Measurements from ENCODE around the gene CFTR. TPM values are rescaled to one million over a fixed set of nuclear protein-coding genes. Genes with fewer than 3 reads are reported as not detected.

Gene CFTR
- total and polyA plus RNA-seq, 5 experiments from 2014 or later: not detected

GRCh38 chr7:117564627-117565026 is 84.8 kb downstream of the CFTR start:
- DNase-seq: no peak
- no peak overlapping the region for H3K27ac Mint-ChIP-seq
- no peak overlapping the region for H3K4me3 Mint-ChIP-seq
- H3K27me3 Mint-ChIP-seq: no peaks in the 10 kb centered on the region
- no peaks in the 10 kb centered on the region for H3K4me1 Mint-ChIP-seq
- no peaks in the 10 kb centered on the region for H3K36me3 Mint-ChIP-seq
- ATAC-seq: no peak
- POLR2A ChIA-PET: no interaction called here
- no peaks in the 10 kb centered on the region for H3K9me3 Mint-ChIP-seq

- DNase-seq (no peak), ATAC-seq (no peak)
- H3K27me3 Mint-ChIP-seq: no peaks in the 10 kb centered on the region
- no peaks in the 10 kb centered on the region for H3K36me3 Mint-ChIP-seq
- H3K27ac Mint-ChIP-seq: no peak overlapping the region
- no peak overlapping the region for H3K4me3 Mint-ChIP-seq
- POLR2A ChIA-PET: no interaction called here
- no peaks in the 10 kb centered on the region for H3K4me1 Mint-ChIP-seq
- no peaks in the 10 kb centered on the region for H3K9me3 Mint-ChIP-seq
Observed at GRCh38 chr7:117565226-117565625, 85.4 kb downstream of the CFTR start.

- DNase-seq: no peak
- no peaks in the 10 kb centered on the region for H3K4me1 Mint-ChIP-seq
- POLR2A ChIA-PET: no interaction called here
- no peak overlapping the region for H3K4me3 Mint-ChIP-seq
- no peak for ATAC-seq
- no peak overlapping the region for H3K27ac Mint-ChIP-seq
- no peaks in the 10 kb centered on the region for H3K36me3 Mint-ChIP-seq
- H3K9me3 Mint-ChIP-seq: no peaks in the 10 kb centered on the region
- H3K27me3 Mint-ChIP-seq: peaks cover 0 to 2% (median 0%) of the 10 kb centered on the region in 5 donors
Observed at GRCh38 chr7:117567781-117568180, 88.0 kb downstream of the CFTR start.

DNA sequence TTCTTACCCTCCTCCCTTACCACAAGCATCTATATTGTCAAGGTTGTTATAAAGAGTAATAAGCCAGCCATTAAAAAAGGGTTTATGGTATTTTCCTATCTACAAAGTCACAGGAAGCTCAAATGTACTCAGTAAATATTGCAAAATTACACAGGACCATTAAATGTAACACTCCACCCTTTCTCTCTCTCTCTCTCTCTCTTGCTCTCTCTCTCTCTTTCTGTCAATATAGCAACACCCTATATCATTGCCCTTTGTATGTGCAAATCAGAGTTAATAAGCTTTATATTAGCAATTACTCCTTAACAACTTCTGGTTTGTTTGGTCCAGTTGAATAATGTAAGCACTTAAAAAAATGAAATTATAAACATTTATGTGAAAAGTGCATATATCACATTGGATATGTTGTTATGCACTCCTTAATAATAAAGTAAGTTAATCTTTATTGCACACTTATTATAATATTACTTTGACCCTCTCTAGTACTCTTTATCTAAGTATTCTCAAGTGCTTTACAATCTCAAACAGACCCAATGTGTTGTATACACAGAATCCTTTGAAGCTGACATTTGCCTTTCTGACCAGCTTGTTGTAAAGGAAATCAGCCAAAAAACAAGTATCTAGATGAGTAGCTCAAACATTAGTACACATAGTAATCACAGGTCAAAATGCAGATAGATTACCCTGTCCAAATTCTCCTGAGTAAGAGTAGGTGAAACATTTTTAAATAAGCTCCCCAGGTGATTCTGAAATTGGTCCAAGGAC is 93.2 kb downstream of the CFTR start:
- H3K27me3 Mint-ChIP-seq: peaks cover 0 to 2% (median 0%) of the 10 kb centered on the region in 5 donors
- H3K9me3 Mint-ChIP-seq: peaks cover 0 to 2% (median 0%) of the 10 kb centered on the region in 9 donors
- H3K27ac Mint-ChIP-seq: no peak overlapping the region
- POLR2A ChIA-PET: no interaction called here
- H3K4me3 Mint-ChIP-seq: no peak overlapping the region
- H3K36me3 Mint-ChIP-seq: no peaks in the 10 kb centered on the region
- H3K4me1 Mint-ChIP-seq: no peaks in the 10 kb centered on the region
- no peak for ATAC-seq
- DNase-seq: no peak

DNA sequence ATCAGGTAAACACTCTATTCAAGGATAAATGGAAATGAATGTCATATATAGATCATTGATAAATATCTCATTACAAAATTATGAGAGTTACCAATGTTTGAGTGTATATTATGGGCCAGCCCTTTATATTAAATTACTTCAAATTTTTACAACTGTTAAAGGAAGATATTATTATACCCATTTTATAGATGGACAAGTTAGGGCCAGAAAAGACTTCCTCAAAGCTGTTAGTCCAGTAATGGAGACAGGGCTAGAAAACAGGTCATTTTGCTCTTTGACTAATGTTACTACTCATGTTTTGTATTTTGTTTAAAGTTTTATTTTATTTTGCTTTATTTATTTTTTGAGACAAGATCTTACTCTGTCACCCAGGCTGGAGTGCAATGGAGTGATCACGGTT is 101.6 kb downstream of the CFTR start:
- no peak overlapping the region for H3K4me3 Mint-ChIP-seq
- POLR2A ChIA-PET: no interaction called here

DNA sequence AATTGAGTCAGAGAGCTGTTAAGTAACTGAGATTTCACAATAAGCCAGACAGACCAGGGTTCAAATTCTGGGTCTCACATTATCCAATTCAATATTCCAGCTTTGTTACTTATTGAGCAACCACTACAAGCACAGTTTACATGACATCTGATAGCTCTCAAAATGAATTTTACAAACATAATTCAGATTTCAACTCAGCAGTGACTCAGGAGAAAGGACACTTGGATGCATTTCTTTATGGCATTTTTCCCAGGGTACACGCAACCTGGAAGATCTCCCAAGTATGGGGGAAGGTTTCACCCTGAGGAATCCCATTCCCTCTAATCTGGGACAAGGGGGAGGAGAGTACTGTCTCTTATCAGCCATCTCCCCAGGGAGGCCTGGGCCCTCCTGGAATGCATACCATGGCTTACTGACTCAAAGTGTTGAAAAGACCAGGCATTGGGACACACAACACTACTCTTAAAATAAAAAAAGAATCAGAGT is 102.4 kb downstream of the CFTR start:
- H3K4me1 Mint-ChIP-seq: no peaks in the 10 kb centered on the region
- H3K36me3 Mint-ChIP-seq: no peaks in the 10 kb centered on the region
- no peak overlapping the region for H3K4me3 Mint-ChIP-seq
- no peak overlapping the region for H3K27ac Mint-ChIP-seq
- H3K9me3 Mint-ChIP-seq: peaks cover 0 to 10% (median 0%) of the 10 kb centered on the region in 9 donors
- DNase-seq: no peak
- POLR2A ChIA-PET: no interaction called here
- peaks cover 0 to 4% (median 0%) of the 10 kb centered on the region in 5 donors for H3K27me3 Mint-ChIP-seq
- ATAC-seq: no peak

More for the DNA sequence above, 101.6 kb downstream of the CFTR start:
- no peak for ATAC-seq
- no peaks in the 10 kb centered on the region for H3K36me3 Mint-ChIP-seq
- DNase-seq: no peak
- H3K27me3 Mint-ChIP-seq: no peaks in the 10 kb centered on the region
- H3K27ac Mint-ChIP-seq: no peak overlapping the region
- peaks cover 0 to 10% (median 0%) of the 10 kb centered on the region in 9 donors for H3K9me3 Mint-ChIP-seq
- no peaks in the 10 kb centered on the region for H3K4me1 Mint-ChIP-seq

DNA sequence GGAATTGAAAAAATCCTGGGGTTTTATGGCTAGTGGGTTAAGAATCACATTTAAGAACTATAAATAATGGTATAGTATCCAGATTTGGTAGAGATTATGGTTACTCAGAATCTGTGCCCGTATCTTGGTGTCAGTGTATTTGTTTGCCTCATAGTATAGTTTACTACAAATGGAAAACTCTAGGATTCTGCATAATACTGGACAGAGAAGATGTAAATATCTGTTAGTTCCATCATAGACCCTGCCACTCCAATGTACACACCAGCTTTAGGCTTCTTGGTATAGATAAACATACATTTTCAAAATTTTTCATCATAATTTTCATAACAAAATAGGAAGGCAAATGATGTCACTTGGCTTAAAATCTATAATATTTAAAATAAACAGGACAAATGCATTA is 108.1 kb downstream of the CFTR start:
- H3K27me3 Mint-ChIP-seq: peaks cover 0 to 4% (median 0%) of the 10 kb centered on the region in 5 donors
- H3K4me3 Mint-ChIP-seq: no peak overlapping the region
- no peak overlapping the region for H3K27ac Mint-ChIP-seq
- ATAC-seq: no peak
- POLR2A ChIA-PET: no interaction called here
- no peak for DNase-seq
- H3K4me1 Mint-ChIP-seq: no peaks in the 10 kb centered on the region
- H3K36me3 Mint-ChIP-seq: no peaks in the 10 kb centered on the region
- peaks cover 0 to 10% (median 0%) of the 10 kb centered on the region in 9 donors for H3K9me3 Mint-ChIP-seq

DNA sequence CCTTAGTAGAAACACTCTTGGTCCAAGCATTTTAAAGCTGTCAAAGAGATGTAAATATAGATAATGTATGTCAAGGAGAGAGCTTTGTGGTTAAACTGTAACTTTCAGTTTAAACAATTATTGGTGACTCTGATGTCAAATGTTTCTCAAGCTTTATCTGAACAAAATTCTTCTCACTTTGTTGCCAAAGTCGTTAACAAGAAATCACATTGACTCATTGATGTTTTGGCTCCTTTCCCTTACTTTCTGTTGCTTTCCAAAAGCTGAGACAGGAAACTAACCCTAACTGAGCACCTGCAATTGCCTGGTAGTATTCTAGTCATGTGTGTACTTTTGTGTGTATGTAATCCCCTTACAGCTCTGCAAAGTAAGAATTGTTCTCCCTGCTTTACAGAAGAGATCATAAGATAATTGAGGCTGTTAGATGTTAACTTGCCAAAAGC is 108.5 kb downstream of the CFTR start:
- ATAC-seq (no peak), DNase-seq (no peak)
- POLR2A ChIA-PET: no interaction called here
- H3K36me3 Mint-ChIP-seq: no peaks in the 10 kb centered on the region
- no peak overlapping the region for H3K4me3 Mint-ChIP-seq
- no peak overlapping the region for H3K27ac Mint-ChIP-seq
- peaks cover 0 to 4% (median 0%) of the 10 kb centered on the region in 5 donors for H3K27me3 Mint-ChIP-seq
- peaks cover 0 to 10% (median 0%) of the 10 kb centered on the region in 9 donors for H3K9me3 Mint-ChIP-seq
- H3K4me1 Mint-ChIP-seq: no peaks in the 10 kb centered on the region

GRCh38 chr7:117590191-117590590 is 110.4 kb downstream of the CFTR start:
- POLR2A ChIA-PET: no interaction called here

DNA sequence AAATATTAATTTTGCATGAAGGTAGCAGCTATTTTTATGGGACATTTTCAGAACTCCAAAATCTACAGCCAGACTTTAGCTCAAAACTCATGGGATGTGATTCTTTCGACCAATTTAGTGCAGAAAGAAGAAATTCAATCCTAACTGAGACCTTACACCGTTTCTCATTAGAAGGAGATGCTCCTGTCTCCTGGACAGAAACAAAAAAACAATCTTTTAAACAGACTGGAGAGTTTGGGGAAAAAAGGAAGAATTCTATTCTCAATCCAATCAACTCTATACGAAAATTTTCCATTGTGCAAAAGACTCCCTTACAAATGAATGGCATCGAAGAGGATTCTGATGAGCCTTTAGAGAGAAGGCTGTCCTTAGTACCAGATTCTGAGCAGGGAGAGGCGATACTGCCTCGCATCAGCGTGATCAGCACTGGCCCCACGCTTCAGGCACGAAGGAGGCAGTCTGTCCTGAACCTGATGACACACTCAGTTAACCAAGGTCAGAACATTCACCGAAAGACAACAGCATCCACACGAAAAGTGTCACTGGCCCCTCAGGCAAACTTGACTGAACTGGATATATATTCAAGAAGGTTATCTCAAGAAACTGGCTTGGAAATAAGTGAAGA is 112.3 kb downstream of the CFTR start:
- DNase-seq: no peak
- Mint-ChIP-seq H3K9me3 (peaks cover 0 to 1% (median 0%) of the 10 kb centered on the region in 9 donors), H3K4me1 (no peaks in the 10 kb centered on the region), H3K36me3 (no peaks in the 10 kb centered on the region), H3K27ac (peak overlapping the region in 1 of 10 donors; percentile 37), H3K4me3 (no peak overlapping the region), H3K27me3 (no peaks in the 10 kb centered on the region)
- ATAC-seq: no peak
- POLR2A ChIA-PET: no interaction called here

More at GRCh38 chr7:117590191-117590590, 110.4 kb downstream of the CFTR start:
- ATAC-seq (no peak), DNase-seq (no peak)
- Mint-ChIP-seq H3K9me3 (peaks cover 0 to 10% (median 0%) of the 10 kb centered on the region in 9 donors), H3K4me1 (no peaks in the 10 kb centered on the region), H3K36me3 (no peaks in the 10 kb centered on the region), H3K27ac (no peak overlapping the region), H3K27me3 (peaks cover 0 to 4% (median 0%) of the 10 kb centered on the region in 5 donors), H3K4me3 (no peak overlapping the region)

DNA sequence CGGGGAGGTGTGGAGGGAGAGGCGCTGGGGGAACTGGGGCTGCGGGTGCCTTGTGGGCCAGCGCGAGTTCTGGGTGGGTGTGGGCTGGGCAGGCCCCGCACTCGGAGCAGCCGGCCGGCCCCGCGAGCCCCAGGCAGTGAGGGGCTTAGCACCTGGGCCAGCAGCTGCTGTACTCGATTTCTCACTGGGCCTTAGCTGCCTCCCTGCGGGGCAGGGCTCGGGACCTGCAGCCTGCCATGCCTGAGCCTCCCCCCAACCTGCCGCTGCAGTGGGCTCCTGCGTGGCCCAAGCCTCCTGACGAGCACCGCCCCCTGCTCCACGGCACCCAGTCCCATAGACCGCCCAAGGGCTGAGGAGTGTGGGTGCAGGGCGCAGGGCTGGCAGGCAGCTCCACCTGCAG is 116.3 kb downstream of the CFTR start:
- Mint-ChIP-seq H3K4me3 (no peak overlapping the region), H3K36me3 (no peaks in the 10 kb centered on the region), H3K27ac (no peak overlapping the region), H3K4me1 (no peaks in the 10 kb centered on the region), H3K9me3 (peaks cover 0 to 2% (median 0%) of the 10 kb centered on the region in 9 donors), H3K27me3 (no peaks in the 10 kb centered on the region)
- ATAC-seq: no peak
- POLR2A ChIA-PET: no interaction called here
- DNase-seq: no peak

- Mint-ChIP-seq H3K36me3 (no peaks in the 10 kb centered on the region), H3K27ac (no peak overlapping the region), H3K4me1 (no peaks in the 10 kb centered on the region), H3K27me3 (no peaks in the 10 kb centered on the region), H3K4me3 (no peak overlapping the region), H3K9me3 (peaks cover 0 to 2% (median 0%) of the 10 kb centered on the region in 9 donors)
- no peak for DNase-seq
- POLR2A ChIA-PET: no interaction called here
- ATAC-seq: no peak
Observed at GRCh38 chr7:117597755-117598154, 117.9 kb downstream of the CFTR start.

DNA sequence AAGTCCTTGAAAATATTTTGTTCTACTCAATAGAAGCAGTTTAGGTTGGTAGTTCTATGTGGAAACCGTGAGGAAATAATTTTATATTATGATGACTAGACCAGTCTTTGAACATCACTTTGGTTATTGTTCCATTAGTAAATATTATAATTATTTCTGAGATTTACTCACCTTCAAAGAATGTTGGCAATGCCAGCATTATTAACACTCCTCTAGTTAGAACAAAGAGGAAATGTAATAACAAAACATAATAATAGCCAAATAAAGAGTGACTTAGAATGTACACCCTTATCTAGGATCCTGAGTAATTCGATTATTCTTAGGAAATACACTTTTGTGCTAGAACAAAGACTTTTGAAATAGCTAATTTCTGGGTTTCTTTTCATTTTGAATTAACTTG is 121.1 kb downstream of the CFTR start:
- H3K27me3 Mint-ChIP-seq: peaks cover 0 to 3% (median 0%) of the 10 kb centered on the region in 5 donors
- peaks cover 0 to 2% (median 0%) of the 10 kb centered on the region in 9 donors for H3K9me3 Mint-ChIP-seq
- H3K36me3 Mint-ChIP-seq: no peaks in the 10 kb centered on the region

More for the DNA sequence above, 121.1 kb downstream of the CFTR start:
- Mint-ChIP-seq H3K4me3 (no peak overlapping the region), H3K4me1 (no peaks in the 10 kb centered on the region), H3K27ac (no peak overlapping the region)
- ATAC-seq: no peak
- DNase-seq: no peak
- POLR2A ChIA-PET: no interaction called here
